ENCODE measurements around the gene CCDC171. TPM values are rescaled to one million over a fixed set of nuclear protein-coding genes. Genes with fewer than 3 reads are reported as not detected.
"Not testable (repeated sequence)": the region's sequence is repeated elsewhere in the genome, so short reads cannot be mapped to it uniquely, and the experiment has no call there.

Gene CCDC171
- total RNA-seq, 3 donors from 2014 or later (not counting 1 experiment from before 2014, with no cell fraction given) = 1.5 to 2.6 (median 2.2) TPM

DNA sequence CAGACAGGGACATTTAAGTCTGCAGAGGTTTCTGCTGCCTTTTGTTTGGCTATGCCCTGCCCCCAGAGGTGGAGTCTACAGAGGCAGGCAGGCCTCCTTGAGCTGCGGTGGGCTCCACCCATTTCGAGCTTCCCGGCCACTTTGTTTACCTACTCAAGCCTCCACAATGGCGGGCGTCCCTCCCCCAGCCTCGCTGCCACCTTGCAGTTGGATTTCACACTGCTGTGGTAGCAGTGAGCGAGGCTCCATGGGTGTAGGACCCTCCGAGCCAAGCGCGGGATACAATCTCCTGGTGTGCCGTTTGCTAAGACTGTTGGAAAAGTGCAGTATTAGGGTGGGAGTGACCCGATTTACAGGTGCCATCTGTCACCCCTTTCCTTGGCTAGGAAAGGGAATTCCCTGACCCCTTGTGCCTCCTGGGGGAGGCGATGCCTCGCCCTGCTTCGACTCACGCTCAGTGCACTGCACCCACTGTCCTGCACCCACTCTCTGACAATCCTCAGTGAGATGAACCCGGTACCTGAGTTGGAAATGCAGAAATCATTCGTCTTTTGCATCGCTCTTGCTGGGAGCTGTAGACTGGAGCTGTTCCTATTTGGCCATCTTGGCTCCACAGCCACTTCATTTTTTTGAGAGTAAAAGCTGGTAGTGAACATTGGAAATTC, 48.0 kb downstream of the CCDC171 start:
- H3K4me1 ChIP-seq (ENCODE audit: control insufficient read depth, insufficient read depth, low read length); H3K4me3 Mint-ChIP-seq; ATAC-seq; H3K9me3 Mint-ChIP-seq; H3K27me3 ChIP-seq (ENCODE audit: control insufficient read depth, insufficient read depth, low read length); DNase-seq; H3K4me1 Mint-ChIP-seq; H3K27ac ChIP-seq (ENCODE audit: low read length); H3K36me3 ChIP-seq (ENCODE audit: control insufficient read depth, insufficient read depth, low read length); H3K27me3 Mint-ChIP-seq (ENCODE audit: low read depth in 2 of 2); H3K27ac Mint-ChIP-seq; H3K9me3 ChIP-seq (ENCODE audit: control insufficient read depth, insufficient read depth, low read length); H3K4me3 ChIP-seq (ENCODE audit: low read length): not testable (repeated sequence)
- 98% methylated on average over 19 of the region's 19 CpGs for WGBS (ENCODE audit: insufficient coverage)
- intact Hi-C loops (cut with micrococcal nuclease) = loop anchor here (10.0 kb wide), 1 partner anchor 176 kb away; the partner anchor contains the start of gene SNAPC3
- peaks cover 14% of the 10 kb centered on the region for H3K36me3 Mint-ChIP-seq

GRCh38 chr9:15606643-15607472, 54.0 kb downstream of the CCDC171 start:
- Mint-ChIP-seq H3K4me3 (no peak overlapping the region), H3K4me1 (no peaks in the 10 kb centered on the region), H3K27me3 (ENCODE audit: low read depth in 2 of 2) (no peaks in the 10 kb centered on the region), H3K9me3 (no peaks in the 10 kb centered on the region), H3K36me3 (no peaks in the 10 kb centered on the region), H3K27ac (no peak overlapping the region)
- no peaks in the 10 kb centered on the region for H3K27me3 ChIP-seq (ENCODE audit: control insufficient read depth, insufficient read depth, low read length)
- ATAC-seq = peak in 2 of 3 donors; percentile 46 to 50
- WGBS (ENCODE audit: insufficient coverage) = 20% methylated on average over 2 of the region's 2 CpGs
- intact Hi-C loops (cut with micrococcal nuclease) = loop anchor here (1.0 to 10.0 kb wide), 5 partner anchors 130 to 502 kb away; partner anchors contain the start of gene SNAPC3
- no peak overlapping the region for H3K4me3 ChIP-seq (ENCODE audit: low read length)
- H3K27ac ChIP-seq (ENCODE audit: low read length) = no peak overlapping the region
- no peaks in the 10 kb centered on the region for H3K9me3 ChIP-seq (ENCODE audit: control insufficient read depth, insufficient read depth, low read length)
- DNase-seq = peak in 1 of 2 donors; percentile 67
- TF ChIP-seq, protein P1, sequence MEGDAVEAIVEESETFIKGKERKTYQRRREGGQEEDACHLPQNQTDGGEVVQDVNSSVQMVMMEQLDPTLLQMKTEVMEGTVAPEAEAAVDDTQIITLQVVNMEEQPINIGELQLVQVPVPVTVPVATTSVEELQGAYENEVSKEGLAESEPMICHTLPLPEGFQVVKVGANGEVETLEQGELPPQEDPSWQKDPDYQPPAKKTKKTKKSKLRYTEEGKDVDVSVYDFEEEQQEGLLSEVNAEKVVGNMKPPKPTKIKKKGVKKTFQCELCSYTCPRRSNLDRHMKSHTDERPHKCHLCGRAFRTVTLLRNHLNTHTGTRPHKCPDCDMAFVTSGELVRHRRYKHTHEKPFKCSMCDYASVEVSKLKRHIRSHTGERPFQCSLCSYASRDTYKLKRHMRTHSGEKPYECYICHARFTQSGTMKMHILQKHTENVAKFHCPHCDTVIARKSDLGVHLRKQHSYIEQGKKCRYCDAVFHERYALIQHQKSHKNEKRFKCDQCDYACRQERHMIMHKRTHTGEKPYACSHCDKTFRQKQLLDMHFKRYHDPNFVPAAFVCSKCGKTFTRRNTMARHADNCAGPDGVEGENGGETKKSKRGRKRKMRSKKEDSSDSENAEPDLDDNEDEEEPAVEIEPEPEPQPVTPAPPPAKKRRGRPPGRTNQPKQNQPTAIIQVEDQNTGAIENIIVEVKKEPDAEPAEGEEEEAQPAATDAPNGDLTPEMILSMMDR (IDR thresholded peaks at IDR 0.05) = peak; percentile 87
- H3K4me1 ChIP-seq (ENCODE audit: control insufficient read depth, insufficient read depth, low read length) = no peaks in the 10 kb centered on the region
- no peaks in the 10 kb centered on the region for H3K36me3 ChIP-seq (ENCODE audit: control insufficient read depth, insufficient read depth, low read length)

GRCh38 chr9:15612962-15613361, 60.1 kb downstream of the CCDC171 start:
- H3K9me3 Mint-ChIP-seq = no peaks in the 10 kb centered on the region
- no peak for DNase-seq
- intact Hi-C loops (cut with micrococcal nuclease) = no loop called here
- H3K4me3 Mint-ChIP-seq = no peak overlapping the region
- H3K4me1 ChIP-seq (ENCODE audit: control insufficient read depth, insufficient read depth, low read length) = no peaks in the 10 kb centered on the region
- TF ChIP-seq, protein P1 (IDR thresholded peaks at IDR 0.05) = no peak
- no peaks in the 10 kb centered on the region for H3K36me3 ChIP-seq (ENCODE audit: control insufficient read depth, insufficient read depth, low read length)
- no peak overlapping the region for H3K27ac ChIP-seq (ENCODE audit: low read length)
- ATAC-seq = no peak
- no peaks in the 10 kb centered on the region for H3K9me3 ChIP-seq (ENCODE audit: control insufficient read depth, insufficient read depth, low read length)
- WGBS (ENCODE audit: insufficient coverage) = 93% methylated on average over 3 of the region's 4 CpGs
- no peak overlapping the region for H3K27ac Mint-ChIP-seq
- H3K4me3 ChIP-seq (ENCODE audit: low read length) = no peak overlapping the region
- no peaks in the 10 kb centered on the region for H3K27me3 Mint-ChIP-seq (ENCODE audit: low read depth in 2 of 2)
- H3K4me1 Mint-ChIP-seq = no peaks in the 10 kb centered on the region
- no peaks in the 10 kb centered on the region for H3K36me3 Mint-ChIP-seq
- H3K27me3 ChIP-seq (ENCODE audit: control insufficient read depth, insufficient read depth, low read length) = no peaks in the 10 kb centered on the region

- Mint-ChIP-seq H3K27me3 (ENCODE audit: low read depth in 2 of 2) (no peaks in the 10 kb centered on the region), H3K27ac (no peak overlapping the region), H3K4me3 (no peak overlapping the region), H3K4me1 (no peaks in the 10 kb centered on the region), H3K36me3 (no peaks in the 10 kb centered on the region), H3K9me3 (no peaks in the 10 kb centered on the region)
- H3K36me3 ChIP-seq (ENCODE audit: control insufficient read depth, insufficient read depth, low read length) = no peaks in the 10 kb centered on the region
- no peak overlapping the region for H3K27ac ChIP-seq (ENCODE audit: low read length)
- no peak overlapping the region for H3K4me3 ChIP-seq (ENCODE audit: low read length)
- ATAC-seq (no peak), DNase-seq (no peak)
- H3K4me1 ChIP-seq (ENCODE audit: control insufficient read depth, insufficient read depth, low read length) = no peaks in the 10 kb centered on the region
- H3K27me3 ChIP-seq (ENCODE audit: control insufficient read depth, insufficient read depth, low read length) = no peaks in the 10 kb centered on the region
- TF ChIP-seq, protein P1 (IDR thresholded peaks at IDR 0.05) = no peak
- no peaks in the 10 kb centered on the region for H3K9me3 ChIP-seq (ENCODE audit: control insufficient read depth, insufficient read depth, low read length)
- 96% methylated on average over 7 of the region's 7 CpGs for WGBS (ENCODE audit: insufficient coverage)
- intact Hi-C loops (cut with micrococcal nuclease) = no loop called here
These were observed 64.9 kb downstream of the CCDC171 start for GRCh38 chr9:15617782-15618181.
